Lung (tissue), 12 donors: ENCODE measurements around the gene AAMP. TPM values are rescaled to one million over a fixed set of nuclear protein-coding genes. Genes with fewer than 3 reads are reported as not detected.

ENCODE experiments used
- ATAC-seq: fragments of 200-7000 bp; cut with Tn5 transposase; one replicate; pipeline ENCODE4 v1.9.1; 2020; ENCODE audit warnings: moderate number of reproducible peaks; ENCODE audit not compliant: insufficient read depth, low FRiP score
- DNase-seq, 3 donors: peaks; one replicate each; pipeline ENCODE4 v3.0.0-alpha.2; 2013 to 2017
- H3K27ac ChIP-seq, 2 donors: one replicate each; pipeline ENCODE4 v1.5.1; 2013; ENCODE audit warnings: mild to moderate bottlenecking in 2 of 2, moderate library complexity in 2 of 2, control low read depth in 1 of 2, inconsistent platforms in 1 of 2, low read depth in 1 of 2, low read length in 1 of 2
- H3K27me3 ChIP-seq, 3 donors: one replicate each; pipeline ENCODE4 v1.5.1; 2013; ENCODE audit warnings: low read length in 2 of 3; ENCODE audit not compliant: control insufficient read depth in 3 of 3, insufficient read depth in 3 of 3
- H3K36me3 ChIP-seq, 4 donors: one replicate each; pipeline ENCODE4 v1.5.1; 2013; ENCODE audit warnings: low read length in 4 of 4, mild to moderate bottlenecking in 1 of 4, moderate library complexity in 1 of 4; ENCODE audit not compliant: control insufficient read depth in 4 of 4, insufficient read depth in 4 of 4
- H3K4me1 ChIP-seq, 5 donors: one replicate each; pipeline ENCODE4 v1.5.1; 2013; ENCODE audit warnings: low read length in 5 of 5, mild to moderate bottlenecking in 2 of 5, moderate library complexity in 1 of 5; ENCODE audit not compliant: control insufficient read depth in 5 of 5, insufficient read depth in 5 of 5
- H3K4me3 ChIP-seq: one replicate; pipeline ENCODE4 v1.5.1; 2013; ENCODE audit warnings: mild to moderate bottlenecking, control low read depth, moderate library complexity
- H3K9ac ChIP-seq, 2 donors: one replicate each; pipeline ENCODE4 v1.5.1; 2013; ENCODE audit warnings: low read length in 2 of 2, control low read depth in 1 of 2; ENCODE audit not compliant: insufficient read depth in 1 of 2
- H3K9me3 ChIP-seq, 4 donors: one replicate each; pipeline ENCODE4 v1.5.1; 2013; ENCODE audit warnings: low read length in 3 of 4, mild to moderate bottlenecking in 1 of 4, moderate library complexity in 1 of 4; ENCODE audit not compliant: control insufficient read depth in 4 of 4, insufficient read depth in 3 of 4
- WGBS, 2 donors: extraction: QIAGEN DNeasy Blood & Tissue Kit; methylation state at CpG; one replicate each; pipeline ENCODE4 v1.1.7; 2013; 5-methylcytosine and 5-hydroxymethylcytosine counted together
- polyA plus RNA-seq, 2 donors: library from polyadenylated mRNA; stranded (reverse); fragments of 200-250 nt; gene quantifications; one replicate each; pipeline ENCODE4 v1.2.1, GENCODE V29; 2013
- total RNA-seq, 2 donors: library from RNA; depleted of rRNA in 1 of 2; stranded (reverse); fragments of >200 nt in 1 of 2; gene quantifications; one replicate each; pipeline ENCODE4 v1.2.1, GENCODE V29; 2014 to 2021
- TF ChIP-seq, protein P1 (sequence below): IDR thresholded peaks from 2 replicates; pipeline ENCODE4 v1.5.1; 2012; ENCODE audit warnings: mild to moderate bottlenecking; ENCODE audit errors: control extremely low read depth, extremely low read depth
- donor health status: control.
- donor health status: control.
- donor health status: Bipolar disorder and iron deficiency.
- donor health status: healthy.
- donor health status: DM: yes; HTN: yes; CAD: no.

Gene AAMP
- total and polyA plus RNA-seq, 4 donors, result 62.0 to 193 (median 78.5) TPM

DNA sequence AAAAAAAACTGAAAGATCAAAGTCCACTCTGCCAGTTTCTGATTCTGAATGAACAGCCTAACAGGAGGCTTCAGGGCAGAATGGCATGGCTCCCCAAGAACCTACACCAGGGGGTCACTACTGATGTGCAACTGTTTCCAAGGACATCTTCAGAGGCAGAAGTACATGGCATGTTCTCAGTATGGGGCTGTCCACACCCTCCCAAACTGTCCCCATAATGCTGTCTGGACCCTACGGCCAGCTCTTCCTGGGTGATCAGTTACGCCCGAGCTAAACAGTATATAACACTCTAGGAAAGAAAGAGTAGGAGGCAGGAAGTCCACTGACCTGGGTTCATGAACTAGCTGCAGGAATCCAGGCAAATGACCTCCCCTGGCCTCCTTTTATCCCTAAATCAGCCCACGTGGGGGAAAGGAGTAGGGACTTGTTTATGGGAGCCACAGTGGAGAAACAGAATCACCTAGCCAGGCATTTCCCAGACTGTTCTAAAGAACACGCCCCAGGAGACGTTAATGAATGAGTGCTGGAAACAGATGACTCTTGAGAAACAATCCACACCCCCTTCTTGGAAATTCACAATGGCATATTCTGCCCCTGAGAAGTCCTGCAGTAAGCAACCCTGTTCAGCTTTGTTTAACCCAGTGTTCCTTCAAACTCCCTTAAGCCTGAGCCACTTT lies 19.8 kb upstream of the AAMP start:
- TF ChIP-seq, protein P1, sequence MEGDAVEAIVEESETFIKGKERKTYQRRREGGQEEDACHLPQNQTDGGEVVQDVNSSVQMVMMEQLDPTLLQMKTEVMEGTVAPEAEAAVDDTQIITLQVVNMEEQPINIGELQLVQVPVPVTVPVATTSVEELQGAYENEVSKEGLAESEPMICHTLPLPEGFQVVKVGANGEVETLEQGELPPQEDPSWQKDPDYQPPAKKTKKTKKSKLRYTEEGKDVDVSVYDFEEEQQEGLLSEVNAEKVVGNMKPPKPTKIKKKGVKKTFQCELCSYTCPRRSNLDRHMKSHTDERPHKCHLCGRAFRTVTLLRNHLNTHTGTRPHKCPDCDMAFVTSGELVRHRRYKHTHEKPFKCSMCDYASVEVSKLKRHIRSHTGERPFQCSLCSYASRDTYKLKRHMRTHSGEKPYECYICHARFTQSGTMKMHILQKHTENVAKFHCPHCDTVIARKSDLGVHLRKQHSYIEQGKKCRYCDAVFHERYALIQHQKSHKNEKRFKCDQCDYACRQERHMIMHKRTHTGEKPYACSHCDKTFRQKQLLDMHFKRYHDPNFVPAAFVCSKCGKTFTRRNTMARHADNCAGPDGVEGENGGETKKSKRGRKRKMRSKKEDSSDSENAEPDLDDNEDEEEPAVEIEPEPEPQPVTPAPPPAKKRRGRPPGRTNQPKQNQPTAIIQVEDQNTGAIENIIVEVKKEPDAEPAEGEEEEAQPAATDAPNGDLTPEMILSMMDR, result no peak
- WGBS, 2 donors, result 30 to 48% methylated on average over 6 of the region's 6 CpGs
- H3K9me3 ChIP-seq, result no peaks in the 10 kb centered on the region
- peak overlapping the region; percentile 95 to 97 for H3K27ac ChIP-seq
- H3K4me3 ChIP-seq, result peak overlapping the region; percentile 76
- DNase-seq (peak in 1 of 3 donors; percentile 45), ATAC-seq (no peak)
- H3K9ac ChIP-seq, result peak overlapping the region in 1 of 2 donors; percentile 55
- H3K4me1 ChIP-seq, result peaks cover 16 to 66% (median 28%) of the 10 kb centered on the region in 5 donors
- H3K27me3 ChIP-seq, result no peaks in the 10 kb centered on the region
- peaks cover 0 to 2% (median 1%) of the 10 kb centered on the region in 4 donors for H3K36me3 ChIP-seq

DNA sequence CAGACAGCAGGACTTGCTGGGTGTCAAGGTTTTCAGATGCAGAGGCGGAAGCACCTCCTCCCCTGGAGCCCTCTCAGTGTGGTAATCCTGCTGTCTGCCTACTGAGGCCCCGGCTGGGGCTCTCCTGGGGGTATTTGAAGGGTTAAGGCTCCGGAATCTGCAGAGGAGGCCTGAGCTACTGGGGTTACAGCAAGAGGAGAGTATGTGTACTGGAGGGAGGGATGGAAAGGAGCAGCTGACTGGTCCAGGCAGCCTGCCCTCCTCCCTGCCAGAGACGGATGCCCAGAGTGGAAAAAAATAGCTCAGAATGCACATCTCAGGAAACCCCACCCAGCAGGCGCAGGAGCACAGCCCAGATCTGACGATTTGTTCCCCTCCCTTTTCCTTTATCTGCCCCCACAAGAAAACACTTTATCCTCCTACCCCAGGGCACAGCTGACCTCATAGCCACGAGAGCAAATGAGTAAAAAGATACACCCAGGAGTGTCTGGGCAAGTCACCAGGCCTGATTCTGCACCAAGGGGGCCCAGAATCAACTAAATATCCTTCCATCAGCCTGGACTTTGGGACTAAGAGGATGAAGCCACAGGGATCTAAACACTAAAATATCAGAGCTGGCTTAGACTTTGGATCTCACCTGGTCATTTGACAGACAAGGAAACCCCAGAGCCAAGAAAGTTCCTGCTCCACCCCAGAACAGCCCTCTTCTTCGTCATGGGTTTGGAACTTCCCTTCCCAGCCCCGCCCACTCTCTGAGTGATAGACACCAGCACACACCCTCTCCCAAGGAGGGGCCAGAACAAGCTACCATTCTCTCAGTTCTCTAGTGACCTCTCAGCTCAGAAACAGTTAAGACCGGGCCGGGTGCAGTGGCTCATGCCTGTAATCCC lies 16.9 kb upstream of the AAMP start:
- peak overlapping the region; percentile 41 to 45 for H3K9ac ChIP-seq
- DNase-seq (peak; percentile 83 to 92 (median 88)), ATAC-seq (peak; percentile 87)
- peaks cover 21 to 63% (median 32%) of the 10 kb centered on the region in 5 donors for H3K4me1 ChIP-seq
- H3K27me3 ChIP-seq, result no peaks in the 10 kb centered on the region
- peak overlapping the region; percentile 96 to 98 for H3K27ac ChIP-seq
- H3K9me3 ChIP-seq, result no peaks in the 10 kb centered on the region
- H3K36me3 ChIP-seq, result peaks cover 0 to 14% (median 3%) of the 10 kb centered on the region in 4 donors
- WGBS, 2 donors, result 5 to 6% methylated on average over 11 of the region's 11 CpGs
- peak overlapping the region; percentile 8 for H3K4me3 ChIP-seq
- TF ChIP-seq, protein P1, result no peak

DNA sequence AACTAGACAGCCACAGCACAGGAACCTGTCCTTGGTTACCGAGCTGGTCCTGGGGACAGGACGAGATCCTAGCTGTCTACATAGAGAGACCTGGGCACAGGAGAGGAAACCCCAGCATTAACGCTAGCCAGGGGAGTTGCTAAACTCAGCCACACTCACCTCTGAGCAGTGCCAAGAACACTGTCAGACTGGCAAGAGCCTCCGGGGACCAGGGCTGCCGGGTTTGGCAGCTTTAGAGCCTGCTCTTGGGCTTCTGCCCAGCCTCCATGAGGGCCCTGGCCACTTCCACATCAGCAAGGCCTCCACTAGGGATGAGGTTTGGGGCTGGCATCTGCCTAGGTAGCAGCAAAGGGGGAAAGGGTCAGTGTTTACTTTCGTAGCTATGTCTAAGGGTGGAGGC lies 15.7 kb upstream of the AAMP start:
- TF ChIP-seq, protein P1, result no peak
- H3K27ac ChIP-seq, result peak overlapping the region; percentile 96 to 98
- H3K4me1 ChIP-seq, result peaks cover 11 to 51% (median 30%) of the 10 kb centered on the region in 5 donors
- no peaks in the 10 kb centered on the region for H3K9me3 ChIP-seq
- no peaks in the 10 kb centered on the region for H3K27me3 ChIP-seq
- no peak for DNase-seq
- no peak overlapping the region for H3K4me3 ChIP-seq
- H3K36me3 ChIP-seq, result peaks cover 0 to 18% (median 5%) of the 10 kb centered on the region in 4 donors
- ATAC-seq, result no peak
- 28 to 44% methylated on average over 6 of the region's 6 CpGs for WGBS, 2 donors
- H3K9ac ChIP-seq, result peak overlapping the region in 1 of 2 donors; percentile 61
